Measurements from ENCODE around the gene TMEM207.

Gene TMEM207

DNA sequence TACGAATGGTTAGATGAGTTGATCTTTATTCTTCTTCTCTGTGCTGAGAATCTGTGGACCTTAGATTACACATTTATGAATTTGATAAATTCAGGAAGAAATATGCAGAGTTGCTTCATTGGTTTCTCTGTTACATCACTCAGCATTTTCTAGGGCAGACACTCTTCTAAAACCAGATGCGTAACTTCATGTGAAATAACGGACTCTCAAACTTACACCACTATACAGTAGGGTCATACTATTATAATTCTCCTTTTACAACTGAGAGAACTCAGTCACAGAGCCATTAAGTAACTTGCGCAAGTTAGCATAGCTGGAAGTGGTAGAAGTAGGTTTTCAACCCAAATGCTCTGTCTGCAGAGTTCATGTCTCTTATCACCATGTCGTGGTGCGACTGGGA is 5.7 kb downstream of the TMEM207 start:
- no peak for DNase-seq (ENCODE audit: low read depth)

DNA sequence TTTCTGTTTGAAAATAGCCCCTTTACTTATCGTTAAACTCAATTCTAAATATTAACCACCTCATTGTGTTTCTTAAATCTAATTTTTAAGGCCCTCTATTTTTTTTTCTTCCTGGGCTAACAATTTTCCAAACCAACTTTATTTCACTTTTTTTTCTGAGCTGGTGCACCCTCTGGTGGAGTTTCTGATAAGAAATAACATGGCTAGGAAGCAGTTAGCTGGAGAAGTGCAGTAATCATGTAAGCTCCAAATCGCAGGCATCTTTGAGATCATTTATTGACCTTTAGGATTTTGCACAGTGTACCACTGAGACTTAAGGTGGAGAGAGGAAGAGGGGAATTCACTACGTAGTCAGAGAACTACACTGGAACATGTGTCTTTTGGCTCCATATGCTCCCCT is 6.4 kb downstream of the TMEM207 start:
- peak; percentile 10 for DNase-seq (ENCODE audit: low read depth)

DNA sequence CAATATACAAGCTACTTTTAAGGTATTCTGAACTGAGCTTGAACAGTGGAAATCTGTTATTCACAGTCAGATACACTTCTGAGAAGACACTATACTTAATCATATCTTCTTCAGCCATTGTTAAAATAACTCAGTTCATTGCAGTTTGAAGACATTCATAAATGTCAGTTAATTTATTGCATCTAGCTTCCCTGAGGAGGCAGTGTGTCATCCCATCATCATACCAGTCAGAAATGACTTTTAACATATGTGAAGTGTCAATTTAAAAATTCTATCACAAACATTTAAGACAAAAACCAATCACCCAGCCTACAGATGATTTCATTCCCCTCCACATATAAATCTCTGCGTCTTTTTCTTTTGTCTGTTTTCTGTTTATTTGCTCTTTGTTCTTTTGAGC is 7.5 kb downstream of the TMEM207 start:
- DNase-seq (ENCODE audit: low read depth) = no peak

- DNase-seq (ENCODE audit: low read depth) = no peak
Measured at GRCh38 chr3:190436331-190436730, 13.4 kb downstream of the TMEM207 start.

DNA sequence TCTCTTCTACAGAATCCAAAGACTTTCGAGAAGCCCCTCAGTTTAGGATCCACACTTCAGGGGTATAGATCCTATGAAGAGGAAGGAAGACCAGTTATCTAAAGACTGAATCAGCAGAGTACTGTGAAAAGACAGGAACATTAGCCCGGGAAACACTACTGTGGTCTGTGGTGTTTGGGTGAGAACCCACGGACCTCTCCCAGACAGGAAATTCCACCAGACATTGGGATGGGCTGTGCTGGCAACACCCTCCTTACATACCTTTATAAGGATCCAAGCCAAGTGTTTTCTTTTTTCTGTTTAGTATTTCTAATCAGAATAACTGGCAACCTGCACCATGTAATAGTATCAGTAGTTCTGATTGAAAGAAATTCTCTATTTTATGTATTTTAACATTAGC is 14.1 kb downstream of the TMEM207 start:
- no peak for DNase-seq (ENCODE audit: low read depth)

- DNase-seq (ENCODE audit: low read depth) = no peak
Measured at GRCh38 chr3:190433626-190434025, 16.1 kb downstream of the TMEM207 start.

DNA sequence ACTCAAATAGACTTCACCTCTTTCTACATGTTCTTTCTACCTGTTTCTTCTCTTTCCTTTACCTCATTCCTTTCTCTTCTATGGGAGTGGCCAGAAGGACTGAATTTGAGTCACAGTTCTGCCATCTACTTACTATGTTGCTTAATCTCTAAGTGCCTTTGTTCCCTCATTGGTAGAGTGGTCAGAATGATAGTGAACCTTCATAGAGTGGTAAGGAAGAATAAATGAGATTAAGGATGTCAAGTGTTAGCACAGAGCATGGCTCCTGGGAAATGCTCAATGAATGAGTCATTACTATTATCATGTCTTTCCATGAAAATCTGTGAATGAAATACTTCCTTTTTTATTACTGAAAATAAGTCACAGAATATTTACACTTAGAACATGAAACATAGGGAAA is 17.5 kb downstream of the TMEM207 start:
- DNase-seq (ENCODE audit: low read depth) = no peak

GRCh38 chr3:190430906-190431305 is 18.8 kb downstream of the TMEM207 start:
- DNase-seq (ENCODE audit: low read depth) = no peak

DNA sequence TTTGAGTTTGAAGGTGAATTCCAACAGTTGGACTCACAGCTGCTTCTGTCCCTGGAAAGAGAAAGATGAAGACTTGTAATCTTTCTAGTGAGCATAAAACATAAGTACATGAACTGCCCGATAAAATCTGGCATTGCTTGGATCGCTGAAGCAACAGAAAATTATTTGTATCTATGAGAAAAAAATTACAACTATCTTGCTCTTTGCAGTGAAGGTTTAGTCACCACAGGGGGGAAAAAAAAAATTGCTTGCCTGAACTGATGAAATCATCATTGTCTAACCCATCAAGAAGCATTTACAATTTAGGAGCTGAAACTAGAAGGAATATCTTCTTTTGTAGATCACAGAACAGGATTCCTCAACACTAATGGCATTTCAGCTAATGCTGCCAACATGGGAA is 20.0 kb downstream of the TMEM207 start:
- no peak for DNase-seq (ENCODE audit: low read depth)

GRCh38 chr3:190426806-190427507 is 22.7 kb downstream of the TMEM207 start:
- DNase-seq (ENCODE audit: low read depth) = no peak

DNA sequence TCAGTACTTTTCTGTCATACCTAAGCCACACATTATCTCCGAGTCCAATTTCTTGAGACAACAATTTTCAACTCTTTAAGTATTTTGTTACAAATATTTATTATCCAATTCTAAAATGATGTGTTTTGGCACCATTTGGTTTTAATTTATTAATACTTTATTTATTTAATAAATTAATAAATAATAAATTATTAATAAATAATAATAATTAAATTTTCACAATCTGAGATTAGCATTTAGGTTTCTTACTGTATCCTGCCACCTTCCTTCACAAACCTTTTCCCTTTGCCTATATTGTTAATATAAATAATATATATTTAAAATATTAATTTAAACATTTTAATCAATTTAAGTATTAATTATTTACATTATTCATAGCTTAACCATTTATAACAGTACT is 23.9 kb downstream of the TMEM207 start:
- DNase-seq (ENCODE audit: low read depth) = no peak

GRCh38 chr3:190424478-190425439 is 24.9 kb downstream of the TMEM207 start:
- peak; percentile 73 for DNase-seq (ENCODE audit: low read depth)

DNA sequence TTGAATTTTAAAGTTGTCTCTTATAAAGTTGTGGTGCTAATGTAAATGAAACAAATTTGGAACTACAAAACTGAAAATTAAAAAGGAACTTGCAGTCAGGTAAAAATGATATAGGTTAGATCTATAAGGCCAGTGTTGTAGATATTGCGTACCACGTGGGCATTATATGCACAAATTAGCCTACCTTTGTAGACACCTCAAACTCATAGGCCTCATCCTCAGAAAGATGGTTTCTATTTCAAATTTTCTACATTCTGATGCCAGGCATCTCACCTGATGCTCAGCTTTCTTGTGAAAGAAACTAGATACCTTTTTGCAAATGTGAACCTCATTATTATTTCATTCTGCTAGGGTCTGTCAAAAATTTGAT is 25.6 kb downstream of the TMEM207 start:
- no peak for DNase-seq (ENCODE audit: low read depth)

- DNase-seq (ENCODE audit: low read depth) = no peak
Measured at GRCh38 chr3:190414297-190414696, 35.4 kb downstream of the TMEM207 start.

- DNase-seq (ENCODE audit: low read depth) = no peak
Measured at GRCh38 chr3:190404715-190405114, 45.0 kb downstream of the TMEM207 start.

DNA sequence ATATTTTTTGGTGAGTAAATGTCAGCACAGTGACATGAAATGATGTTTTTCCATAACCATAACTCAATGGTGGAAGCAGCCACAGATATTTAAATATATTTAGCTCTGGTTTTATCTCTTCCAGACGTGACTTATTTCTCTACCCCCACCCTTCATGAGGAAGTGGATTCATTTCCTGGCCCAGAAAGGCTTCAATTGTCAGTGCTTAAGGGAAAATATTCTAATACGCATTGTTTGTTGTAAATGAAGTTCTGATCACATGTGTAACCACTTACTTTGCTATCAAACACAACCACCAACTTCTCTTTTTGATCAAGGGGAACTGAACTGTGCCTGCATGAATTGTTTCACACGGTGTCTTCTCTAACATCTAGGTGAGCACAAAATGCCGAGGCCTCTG is 47.7 kb downstream of the TMEM207 start:
- no peak for DNase-seq (ENCODE audit: low read depth)

DNA sequence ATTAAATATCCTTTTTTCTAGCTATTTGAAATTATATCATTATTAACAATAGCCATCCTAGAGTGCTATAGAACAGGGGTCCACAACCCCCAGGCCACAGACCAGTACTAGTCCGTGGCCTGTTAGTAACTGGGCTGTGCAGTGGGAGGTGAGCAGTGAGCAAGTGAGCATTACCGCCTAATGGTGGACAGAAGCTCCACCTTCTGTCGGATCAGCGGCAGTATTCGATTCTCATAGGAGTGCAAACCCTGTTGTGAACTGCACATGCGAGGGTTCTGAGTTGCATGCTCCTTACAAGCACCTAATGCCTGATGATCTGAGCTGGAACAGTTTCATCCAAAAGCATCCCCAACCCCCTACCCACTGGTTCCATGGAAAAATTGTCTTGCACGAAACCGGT is 50.0 kb downstream of the TMEM207 start:
- DNase-seq (ENCODE audit: low read depth) = no peak

DNA sequence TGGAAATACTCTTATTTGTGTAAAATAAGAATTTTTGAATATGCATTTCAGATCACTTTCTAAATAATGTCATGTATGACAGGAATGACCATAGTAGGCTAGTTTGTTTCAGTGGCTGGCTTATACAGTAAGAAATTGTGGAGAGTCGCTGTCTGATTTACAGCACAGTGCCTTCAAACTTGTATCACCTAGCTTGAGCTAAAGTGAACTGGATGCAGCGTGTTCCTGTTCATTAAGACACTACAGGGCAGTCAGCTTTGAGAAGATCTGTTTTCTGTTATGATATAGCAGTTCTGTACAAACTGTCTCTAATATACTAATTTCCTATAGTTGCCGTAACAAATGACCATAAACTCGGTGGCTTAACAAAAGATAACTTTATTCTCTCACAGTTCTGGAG is 51.8 kb downstream of the TMEM207 start:
- DNase-seq (ENCODE audit: low read depth) = no peak

DNA sequence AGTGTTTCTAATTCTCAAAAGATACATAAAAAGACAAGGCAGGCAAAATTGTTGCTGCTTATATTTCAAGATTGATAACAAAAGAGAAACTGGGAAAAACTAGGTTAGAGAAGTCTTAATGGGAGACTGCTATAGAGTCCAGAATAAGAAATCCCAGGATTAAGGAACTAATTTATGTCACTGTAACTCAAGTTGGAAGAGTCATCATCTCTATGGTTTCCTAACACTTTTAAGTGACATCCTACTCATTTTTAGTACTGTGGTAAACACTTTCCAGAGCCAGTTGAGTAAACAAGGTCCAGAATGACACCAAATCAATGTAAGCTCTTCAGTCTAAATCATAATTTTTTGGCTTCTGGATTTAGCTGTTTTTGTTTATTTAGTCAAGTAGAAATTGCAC is 53.7 kb downstream of the TMEM207 start:
- DNase-seq (ENCODE audit: low read depth) = no peak

- no peak for DNase-seq (ENCODE audit: low read depth)
Measured at GRCh38 chr3:190388703-190389102, 61.0 kb downstream of the TMEM207 start.

DNA sequence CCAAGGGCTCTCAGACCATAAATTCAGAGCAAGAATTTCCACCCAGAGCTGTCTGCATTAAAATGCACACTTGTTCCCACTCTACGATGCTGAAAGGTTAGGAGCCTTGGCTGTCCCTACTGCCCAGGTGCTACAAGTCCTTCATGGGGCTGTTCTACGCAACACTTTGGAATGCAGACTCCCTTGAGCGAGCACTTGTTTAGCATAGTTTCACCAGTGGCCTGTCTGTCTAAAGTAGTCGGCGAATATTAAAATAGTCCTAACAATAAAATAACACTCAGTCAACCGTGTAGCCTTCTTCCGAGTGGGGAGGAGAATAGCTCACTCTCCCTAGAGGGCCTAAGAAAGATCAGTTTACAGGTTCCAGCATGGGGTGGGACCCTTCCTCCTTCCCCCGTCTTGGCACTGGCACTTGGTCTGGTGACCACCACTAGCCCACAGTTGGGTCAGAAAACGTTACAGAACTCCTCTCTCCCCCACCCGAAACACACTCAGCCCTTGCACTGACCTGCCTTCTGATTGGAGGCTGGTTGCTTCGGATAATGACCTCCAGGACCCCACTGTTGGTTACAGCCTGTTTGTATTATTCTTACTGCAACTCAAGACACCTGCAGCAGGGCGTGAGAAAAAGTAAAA is 62.0 kb downstream of the TMEM207 start, which contains the start of gene CLDN16:
Gene CLDN16 (plus strand): TSS at position 586 of the 636 bp plus-strand sequence. CDS start 167 bp downstream, outside the sequence.
- no peak for DNase-seq (ENCODE audit: low read depth)

DNA sequence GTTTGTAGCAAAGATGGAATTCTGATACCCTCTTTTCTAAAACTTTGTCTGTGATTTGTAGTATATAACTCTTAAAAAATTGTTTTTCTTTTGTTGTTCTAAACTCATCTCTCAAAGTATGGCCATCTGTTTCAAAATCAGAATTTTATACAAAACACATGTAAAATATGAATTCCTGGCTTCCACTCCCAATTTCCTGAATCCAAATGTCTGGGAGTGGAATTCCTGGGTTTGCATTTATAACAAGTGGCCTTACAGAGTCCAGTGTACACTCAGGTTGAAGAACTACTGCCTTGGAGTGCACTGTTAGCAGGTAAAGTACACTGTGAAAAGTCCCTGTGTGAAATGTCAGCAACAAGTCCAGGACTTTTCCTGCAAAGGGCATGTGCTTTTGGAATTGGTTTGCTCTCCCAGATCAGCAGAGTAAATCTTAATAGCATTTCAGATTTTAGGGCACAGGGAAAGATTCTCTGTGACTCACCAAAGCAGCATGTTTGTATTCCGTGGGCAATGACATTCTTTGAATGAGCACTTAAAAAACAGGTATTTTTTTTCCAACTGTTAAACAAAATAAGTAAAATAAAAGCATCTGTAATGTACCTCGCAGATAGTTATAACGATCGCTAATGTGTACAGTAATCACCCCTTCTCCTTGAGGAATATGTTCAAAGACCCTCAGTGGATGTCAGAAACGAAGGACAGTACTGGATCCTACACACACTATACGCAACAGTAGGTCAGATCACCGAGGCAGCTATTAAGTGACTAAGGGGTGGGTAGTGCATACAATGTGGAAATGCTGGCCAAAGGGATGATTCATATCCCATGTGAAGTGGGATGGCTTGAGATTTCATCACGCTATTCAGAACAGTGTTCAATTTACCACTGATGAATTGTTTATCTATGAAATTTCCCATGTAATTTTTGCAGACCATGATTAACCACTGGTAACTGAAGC is 63.7 kb downstream of the TMEM207 start:
- DNase-seq (ENCODE audit: low read depth) = peak; percentile 91

Measured in fibroblast of gingiva (primary cell).